Loucy (cell line): ENCODE data around the gene COL26A1.
"Not testable (repeated sequence)": the region's sequence is repeated elsewhere in the genome, so short reads cannot be mapped to it uniquely, and the experiment has no call there.

ENCODE experiments used
- H2AFZ ChIP-seq: fragments of 200-600 bp; sonication (generic); 2 replicates; pipeline ENCODE4 v1.6.0; 2016; ENCODE audit warnings: antibody characterized with exemption, mild to moderate bottlenecking, low read length, moderate library complexity
- H3F3A ChIP-seq: fragments of 200-600 bp; 2 replicates; pipeline ENCODE4 v1.6.0; 2016; ENCODE audit warnings: antibody characterized with exemption, low read depth, mild to moderate bottlenecking
- H3K27me3 ChIP-seq: fragments of 200-600 bp; sonication (generic); 2 replicates; pipeline ENCODE4 v1.6.1; 2014; ENCODE audit warnings: low read length, mild to moderate bottlenecking; ENCODE audit not compliant: insufficient read depth, poor library complexity, severe bottlenecking
- H3K36me3 ChIP-seq: fragments of 200-600 bp; sonication (generic); 2 replicates; pipeline ENCODE4 v1.6.1; 2016; ENCODE audit warnings: low read length; ENCODE audit not compliant: insufficient read depth
- H3K4me1 ChIP-seq: fragments of 200-600 bp; sonication (generic); 2 replicates; pipeline ENCODE4 v1.5.1; 2014; ENCODE audit warnings: low read length, mild to moderate bottlenecking; ENCODE audit not compliant: insufficient read depth, poor library complexity, severe bottlenecking
- H3K4me2 ChIP-seq: fragments of 200-600 bp; sonication (generic); 2 replicates; pipeline ENCODE4 v1.6.0; 2014; ENCODE audit warnings: antibody characterized with exemption, low read length, low read depth, mild to moderate bottlenecking; ENCODE audit not compliant: poor library complexity, severe bottlenecking
- H3K4me3 ChIP-seq: fragments of 200-600 bp; sonication (generic); 2 replicates; pipeline ENCODE4 v1.5.1; 2014; ENCODE audit warnings: low read length, mild to moderate bottlenecking, mixed read lengths; ENCODE audit not compliant: poor library complexity, severe bottlenecking
- H3K79me2 ChIP-seq: fragments of 200-600 bp; sonication (generic); 2 replicates; pipeline ENCODE4 v1.6.1; 2014; ENCODE audit warnings: low read length; ENCODE audit not compliant: insufficient read depth
- H3K9ac ChIP-seq: fragments of 200-600 bp; sonication (generic); 2 replicates; pipeline ENCODE4 v1.6.0; 2014; ENCODE audit warnings: mild to moderate bottlenecking, low read depth, low read length, moderate library complexity; ENCODE audit not compliant: poor library complexity, severe bottlenecking
- H3K9me2 ChIP-seq: fragments of 200-600 bp; sonication (generic); replicated peaks from 2 replicates; pipeline ENCODE4 v1.6.1; 2016; ENCODE audit warnings: low read depth, low read length, mixed read lengths
- H3K9me3 ChIP-seq: fragments of 200-600 bp; sonication (generic); 2 replicates; pipeline ENCODE4 v1.6.1; 2014; ENCODE audit warnings: mild to moderate bottlenecking, antibody characterized with exemption, low read length, low read depth; ENCODE audit not compliant: insufficient read depth
- H4K20me1 ChIP-seq: fragments of 200-600 bp; sonication (generic); 2 replicates; pipeline ENCODE4 v1.6.0; 2014; ENCODE audit warnings: antibody characterized with exemption, low read length, mild to moderate bottlenecking; ENCODE audit not compliant: insufficient read depth, poor library complexity, severe bottlenecking
- CTCF ChIP-seq: fragments of 200-600 bp; sonication (generic); conservative IDR thresholded peaks from 2 replicates; pipeline ENCODE4 v1.5.1; 2014; ENCODE audit warnings: mild to moderate bottlenecking, antibody characterized with exemption, low read length
- EZH2phosphoT487 ChIP-seq: fragments of 200-600 bp; IDR thresholded peaks from 2 replicates; pipeline ENCODE4 v1.6.1; 2018; ENCODE audit warnings: antibody characterized with exemption, mild to moderate bottlenecking, moderate library complexity, borderline replicate concordance

COL26A1 gene

GRCh38 chr7:101470668-101471487 lies 108.2 kb downstream of the COL26A1 start:
- Histone ChIP-seq H3K4me1 (peaks cover 31% of the 10 kb centered on the region), H3K9ac (no peak overlapping the region), H3K36me3 (no peaks in the 10 kb centered on the region), H3K9me2 (no peaks in the 10 kb centered on the region), H3K4me2 (no peak overlapping the region), H2AFZ (no peak overlapping the region), H4K20me1 (no peaks in the 10 kb centered on the region), H3F3A (no peaks in the 10 kb centered on the region), H3K4me3 (no peak overlapping the region), H3K79me2 (no peaks in the 10 kb centered on the region), H3K9me3 (no peaks in the 10 kb centered on the region), H3K27me3 (no peaks in the 10 kb centered on the region)
- TF ChIP-seq CTCF (no peak), EZH2phosphoT487 (no peak)

GRCh38 chr7:101474178-101474577 lies 111.5 kb downstream of the COL26A1 start:
- H3K79me2 ChIP-seq: no peaks in the 10 kb centered on the region
- no peak overlapping the region for H2AFZ ChIP-seq
- peaks cover 2% of the 10 kb centered on the region for H3K27me3 ChIP-seq
- H3K9me3 ChIP-seq: peaks cover 1% of the 10 kb centered on the region; the same call in 1 of the 2 replicates
- H4K20me1 ChIP-seq: no peaks in the 10 kb centered on the region
- no peaks in the 10 kb centered on the region for H3K9me2 ChIP-seq
- H3K4me3 ChIP-seq: no peak overlapping the region
- H3K4me2 ChIP-seq: no peak overlapping the region
- H3K9ac ChIP-seq: no peak overlapping the region
- no peaks in the 10 kb centered on the region for H3K36me3 ChIP-seq
- TF ChIP-seq EZH2phosphoT487 (no peak), CTCF (no peak)
- peaks cover 1% of the 10 kb centered on the region for H3K4me1 ChIP-seq
- H3F3A ChIP-seq: no peaks in the 10 kb centered on the region

GRCh38 chr7:101475691-101476090 lies 113.0 kb downstream of the COL26A1 start:
- H3K79me2 ChIP-seq, H3K36me3 ChIP-seq, H3K4me3 ChIP-seq: not testable (repeated sequence)

GRCh38 chr7:101479217-101479616 lies 116.5 kb downstream of the COL26A1 start:
- Histone ChIP-seq H2AFZ (no peak overlapping the region), H3K36me3 (no peaks in the 10 kb centered on the region), H3F3A (no peaks in the 10 kb centered on the region), H3K79me2 (no peaks in the 10 kb centered on the region), H4K20me1 (no peaks in the 10 kb centered on the region), H3K4me3 (no peak overlapping the region), H3K9me3 (peaks cover 6% of the 10 kb centered on the region; the same call in 1 of the 2 replicates), H3K27me3 (peaks cover 6% of the 10 kb centered on the region), H3K9ac (no peak overlapping the region), H3K4me1 (peaks cover 4% of the 10 kb centered on the region), H3K9me2 (no peaks in the 10 kb centered on the region), H3K4me2 (no peak overlapping the region)
- TF ChIP-seq CTCF: no peak

More at GRCh38 chr7:101475691-101476090, 113.0 kb downstream of the COL26A1 start:
- H4K20me1 ChIP-seq, H3K4me2 ChIP-seq, H3F3A ChIP-seq, H3K4me1 ChIP-seq, H3K9ac ChIP-seq, H3K9me3 ChIP-seq, H2AFZ ChIP-seq, H3K9me2 ChIP-seq, H3K27me3 ChIP-seq: not testable (repeated sequence)

GRCh38 chr7:101486056-101486432 lies 123.4 kb downstream of the COL26A1 start:
- H3K36me3 ChIP-seq: not testable (repeated sequence)

More at GRCh38 chr7:101486056-101486432, 123.4 kb downstream of the COL26A1 start:
- H3K9me3 ChIP-seq, H3K4me1 ChIP-seq, H3K4me3 ChIP-seq, H3K9me2 ChIP-seq, H3K9ac ChIP-seq, H3K27me3 ChIP-seq, H3K79me2 ChIP-seq, H3K4me2 ChIP-seq, H3F3A ChIP-seq, H2AFZ ChIP-seq, H4K20me1 ChIP-seq: not testable (repeated sequence)
